Measurements from ENCODE around the gene COX20. TPM values are rescaled to one million over a fixed set of nuclear protein-coding genes. Genes with fewer than 3 reads are reported as not detected.

The COX20 gene
- total RNA-seq, 1 donor from 2014 or later, result 22.7 TPM

DNA sequence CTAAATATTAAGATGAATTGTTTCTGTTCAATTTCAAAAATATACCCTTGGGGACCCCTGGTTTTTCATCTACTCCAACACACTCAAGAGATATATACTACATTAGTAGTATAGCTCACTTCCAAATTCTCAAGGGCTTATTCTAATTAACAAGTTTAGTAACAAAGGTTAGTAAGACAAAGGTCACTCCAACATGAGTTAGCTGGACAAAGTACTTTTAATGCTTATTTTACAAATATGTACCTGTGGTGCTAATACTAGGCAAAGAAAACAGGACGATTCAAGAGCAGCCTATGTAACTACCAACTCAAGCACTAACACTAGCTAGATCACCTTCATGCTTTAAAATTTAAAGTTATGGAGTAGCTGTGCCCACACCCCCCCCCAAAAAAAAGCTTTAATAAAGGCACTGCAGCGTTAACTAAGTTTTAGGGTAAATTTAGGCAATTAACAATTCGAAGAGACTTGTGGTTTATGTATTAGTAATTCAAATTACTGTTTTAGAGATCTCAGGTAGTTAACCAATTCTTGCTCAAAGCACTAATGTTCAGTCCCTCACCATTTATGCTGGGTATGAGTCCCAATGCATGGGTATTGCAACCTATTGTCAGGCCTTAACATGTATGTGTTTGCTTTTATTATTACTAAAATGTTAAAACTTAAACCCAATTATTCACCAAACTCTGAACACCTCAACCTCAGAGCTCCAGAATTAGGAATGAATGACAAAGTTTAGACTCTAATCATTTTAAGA is 14.8 kb downstream of the COX20 start:
- DNase-seq (ENCODE audit: extremely low read depth, low read depth, low spot score), result no peak

DNA sequence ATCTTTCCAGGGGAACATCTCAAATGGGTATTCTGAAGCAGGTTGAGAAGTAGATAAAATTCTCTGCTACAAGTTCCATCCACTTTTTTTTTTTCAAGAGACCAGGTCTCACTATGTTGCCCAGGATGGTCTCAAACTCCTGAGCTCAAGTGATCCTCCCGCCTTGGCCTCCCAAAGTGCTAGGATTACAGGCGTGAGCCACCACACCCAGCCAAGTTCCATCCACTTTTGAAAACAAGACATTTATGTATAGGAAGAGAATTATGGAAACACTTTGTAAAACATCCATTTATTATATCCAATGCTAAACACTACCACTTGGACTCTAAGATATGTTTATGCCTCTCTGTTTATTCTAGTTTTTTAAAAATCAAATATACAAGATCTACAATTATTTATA is 15.4 kb downstream of the COX20 start:
- no peak for DNase-seq (ENCODE audit: extremely low read depth, low read depth, low spot score)

DNA sequence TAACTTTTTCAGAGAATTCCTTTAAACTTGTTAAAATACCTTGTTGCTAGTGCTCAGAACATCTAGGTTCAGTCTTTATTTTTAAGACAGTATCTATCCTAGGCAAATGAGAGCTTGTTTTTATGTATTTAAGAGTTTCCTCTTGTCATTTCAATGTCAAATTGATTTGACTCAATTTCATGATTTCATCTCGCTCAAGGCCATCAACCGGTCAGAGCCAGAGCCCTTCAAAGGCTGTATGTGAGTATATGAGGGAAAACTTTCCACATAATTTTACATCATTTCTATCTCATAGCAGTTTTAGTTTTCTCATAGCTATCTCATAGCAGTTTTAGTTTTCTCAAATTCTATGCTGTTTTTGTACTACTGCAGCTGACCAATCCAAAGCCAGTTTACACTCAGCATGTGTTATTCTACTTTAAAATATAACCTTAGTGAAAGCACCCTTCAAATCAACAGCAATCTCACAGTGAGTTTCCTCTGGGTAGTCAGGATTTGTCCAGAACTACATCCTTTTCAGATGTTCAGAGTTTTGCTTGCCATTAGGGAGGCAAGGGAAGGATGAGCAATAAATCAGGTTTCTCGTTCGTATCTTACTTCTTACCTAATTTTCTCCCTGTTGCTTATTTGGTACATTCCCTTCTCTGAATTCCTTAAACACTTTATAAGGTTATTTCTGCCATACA is 16.2 kb downstream of the COX20 start:
- DNase-seq (ENCODE audit: extremely low read depth, low read depth, low spot score), result no peak

DNA sequence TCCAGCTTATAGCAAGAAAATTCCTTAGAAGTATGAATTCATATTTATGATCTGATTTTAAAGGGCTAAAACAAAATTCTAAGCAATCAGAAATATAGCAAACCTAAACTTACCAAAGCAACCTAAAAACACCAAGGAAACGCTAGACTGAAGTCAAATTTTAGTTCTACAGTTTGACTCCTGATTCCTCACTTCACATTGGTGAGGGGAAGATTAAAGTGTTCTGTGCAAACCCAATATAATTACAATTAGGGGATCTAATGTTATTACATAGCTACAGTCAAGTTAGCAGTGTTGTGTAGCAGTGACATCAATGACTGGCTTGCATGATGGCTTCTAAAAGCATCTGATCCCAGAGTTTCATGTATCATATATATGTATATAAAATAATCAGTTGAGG is 17.2 kb downstream of the COX20 start:
- DNase-seq (ENCODE audit: extremely low read depth, low read depth, low spot score), result no peak

DNA sequence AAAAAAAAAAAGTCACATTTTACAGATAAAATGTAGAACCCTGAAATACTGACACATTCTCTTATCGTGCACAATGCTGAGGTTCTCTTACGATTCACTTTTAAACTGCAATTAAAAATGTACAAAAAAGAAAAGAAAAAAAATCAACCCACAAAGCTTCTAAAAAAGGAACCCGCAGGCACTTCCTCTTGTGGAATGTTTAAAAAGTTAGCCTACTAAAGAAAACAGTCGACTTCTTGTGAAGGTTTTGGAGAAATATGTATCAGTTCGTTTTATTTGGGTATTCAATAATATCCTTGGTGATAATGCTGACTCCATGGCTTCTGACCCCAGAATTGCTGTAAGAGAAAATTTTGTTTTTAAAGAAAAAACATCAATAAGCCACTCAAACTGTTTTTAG is 18.7 kb downstream of the COX20 start:
- DNase-seq (ENCODE audit: extremely low read depth, low read depth, low spot score), result no peak

DNA sequence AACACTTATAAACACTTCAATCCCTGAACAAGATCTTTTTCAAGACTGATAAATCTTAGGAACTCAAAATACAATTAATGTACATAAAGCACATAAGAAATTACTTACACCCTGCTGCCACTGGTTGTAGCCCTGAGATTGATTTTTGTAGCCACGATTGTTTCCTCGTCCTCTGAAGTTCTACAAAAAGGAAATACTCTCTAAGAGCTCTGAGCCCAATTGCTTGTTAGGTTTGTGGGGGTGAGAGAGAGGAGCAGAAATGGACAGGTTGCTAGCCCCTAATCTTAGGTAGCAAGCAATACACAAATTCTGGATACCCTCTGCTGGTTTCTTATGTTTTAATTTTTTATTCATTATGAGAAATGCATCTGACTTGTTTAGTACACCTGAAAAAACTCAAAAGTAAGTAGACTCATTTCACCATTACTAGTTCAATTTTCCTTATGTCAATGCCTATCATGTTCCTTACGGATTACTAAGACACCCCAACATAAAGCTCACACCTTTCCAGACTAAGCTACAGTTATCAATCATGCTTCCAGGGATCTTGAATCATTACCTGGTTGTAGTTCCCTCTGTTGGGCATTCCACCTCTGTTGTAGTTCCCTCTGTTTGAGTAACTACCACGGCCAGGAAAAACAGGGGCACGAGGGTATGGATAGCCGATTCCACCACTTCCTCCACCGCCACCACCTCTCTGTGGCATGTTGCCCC is 19.6 kb downstream of the COX20 start:
- DNase-seq (ENCODE audit: extremely low read depth, low read depth, low spot score), result no peak

DNA sequence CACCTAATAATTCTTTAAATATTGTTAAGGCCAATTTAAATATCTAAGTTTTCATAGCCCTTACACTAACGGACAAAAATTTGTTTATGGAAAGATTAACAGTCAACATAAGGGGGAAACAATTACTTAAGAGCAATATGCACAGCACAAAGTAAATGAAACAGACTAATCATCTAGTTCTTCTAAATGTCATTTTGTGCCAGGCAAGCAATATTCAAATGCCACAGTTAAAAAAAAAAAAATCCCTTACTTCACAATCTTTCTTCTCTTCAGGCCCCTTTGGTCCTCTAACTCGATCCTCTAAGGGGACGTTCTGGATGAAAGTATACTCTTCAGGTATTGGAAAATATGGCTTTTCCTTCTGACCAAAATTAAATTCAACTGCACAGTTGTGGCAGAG is 22.3 kb downstream of the COX20 start:
- DNase-seq (ENCODE audit: extremely low read depth, low read depth, low spot score), result no peak

DNA sequence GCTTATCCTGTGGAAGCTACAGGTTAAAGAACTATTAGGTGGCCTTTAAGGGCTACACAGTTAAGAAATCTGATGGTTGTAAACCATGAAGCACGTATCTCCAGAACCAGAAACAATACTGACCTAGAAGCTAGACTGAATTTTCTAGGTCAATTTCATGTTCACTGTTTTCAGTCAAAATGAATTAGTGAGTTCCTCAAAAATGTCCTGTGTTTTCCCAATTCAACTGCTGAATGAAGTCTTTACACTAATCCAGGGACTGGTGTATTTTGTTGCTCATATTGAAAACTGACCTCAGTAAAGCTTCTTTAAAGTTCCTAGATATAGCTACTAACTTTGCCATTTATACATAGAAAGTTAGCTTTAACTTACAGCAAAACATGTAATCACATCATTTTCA is 22.9 kb downstream of the COX20 start:
- DNase-seq (ENCODE audit: extremely low read depth, low read depth, low spot score), result no peak

DNA sequence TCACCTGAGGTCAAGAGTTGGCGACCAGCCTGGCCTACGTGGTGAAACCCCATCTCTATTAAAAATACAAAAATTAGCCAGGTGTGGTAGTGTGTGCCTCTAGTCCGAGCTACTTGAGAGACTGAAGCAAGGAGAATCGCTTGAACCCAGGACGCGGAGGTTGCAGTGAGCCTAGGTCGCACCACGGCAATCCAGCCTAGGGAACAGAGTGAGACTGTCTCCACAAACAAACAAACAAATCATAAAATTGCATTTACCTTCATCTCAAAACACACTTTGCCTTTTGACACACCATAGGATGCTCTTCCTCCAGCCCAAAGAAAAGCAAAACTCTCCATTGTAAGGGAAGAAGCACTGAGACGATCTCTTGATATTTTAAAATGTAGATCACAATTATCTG is 24.6 kb downstream of the COX20 start:
- no peak for DNase-seq (ENCODE audit: extremely low read depth, low read depth, low spot score)

DNA sequence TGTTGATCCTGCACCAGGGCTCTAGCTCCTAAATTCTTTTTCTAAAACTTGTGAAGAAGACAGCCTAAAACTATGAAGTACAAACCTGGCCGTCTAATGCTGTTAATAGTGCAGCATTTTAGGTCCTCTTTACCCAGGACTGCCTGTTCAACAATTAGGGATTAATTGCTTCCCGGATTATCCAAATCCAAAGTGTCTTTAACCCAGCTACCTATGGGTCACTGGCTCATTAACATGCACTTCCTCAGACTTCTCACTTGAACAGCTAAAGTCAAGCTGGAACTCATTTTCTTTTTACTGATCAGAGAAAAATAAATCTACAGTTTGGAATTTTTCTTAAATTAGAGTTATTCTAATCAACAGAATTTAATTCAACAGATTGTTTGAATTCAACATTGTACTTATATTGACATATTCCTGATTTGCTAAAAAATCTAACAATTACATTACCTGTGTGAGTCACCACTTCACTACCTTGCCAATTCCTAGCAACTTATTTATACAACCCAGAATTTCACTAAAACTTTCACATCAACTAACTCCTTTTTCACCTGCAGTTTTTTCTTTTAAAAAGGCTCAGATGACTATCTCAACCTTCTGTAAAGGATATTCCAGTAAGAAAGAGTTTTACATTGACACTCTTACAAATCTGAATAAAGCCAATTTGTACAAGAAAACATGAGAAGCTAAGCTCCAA is 25.6 kb downstream of the COX20 start:
- DNase-seq (ENCODE audit: extremely low read depth, low read depth, low spot score), result no peak

DNA sequence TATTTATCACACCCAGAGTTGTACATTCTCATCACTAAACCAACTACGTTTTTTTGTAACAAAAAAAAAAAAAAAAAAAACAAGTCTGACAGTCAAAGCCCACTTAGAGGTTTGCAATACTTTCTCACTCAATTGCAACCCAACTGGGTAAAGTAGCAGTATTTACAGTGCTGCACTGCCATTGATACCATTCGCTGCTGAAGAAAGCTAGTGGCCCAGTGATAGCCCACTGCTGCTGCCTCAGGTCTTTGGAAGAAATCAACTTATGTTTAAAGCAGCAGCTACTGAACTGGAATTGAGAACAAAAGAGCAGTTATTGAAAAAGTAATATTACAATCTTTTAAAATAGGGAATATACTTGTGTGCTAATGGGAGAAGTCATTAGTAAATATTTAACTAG is 26.2 kb downstream of the COX20 start:
- no peak for DNase-seq (ENCODE audit: extremely low read depth, low read depth, low spot score)

DNA sequence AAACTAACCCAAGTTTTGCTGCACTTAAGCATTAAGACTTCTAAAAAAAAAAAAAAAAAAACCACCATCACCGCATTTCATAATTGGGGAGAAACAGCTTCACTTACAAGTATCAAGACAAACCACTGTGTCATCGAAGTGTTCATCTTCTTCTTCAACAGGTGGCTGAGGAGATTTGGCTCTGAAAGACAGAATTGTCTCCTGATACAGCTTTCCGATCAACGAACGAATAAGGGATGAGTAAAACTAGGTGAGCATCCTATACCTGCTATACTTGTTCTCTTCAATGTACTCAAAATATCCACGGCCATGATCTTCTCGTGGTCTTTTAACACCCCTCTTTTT is 26.9 kb downstream of the COX20 start:
- DNase-seq (ENCODE audit: extremely low read depth, low read depth, low spot score), result no peak

DNA sequence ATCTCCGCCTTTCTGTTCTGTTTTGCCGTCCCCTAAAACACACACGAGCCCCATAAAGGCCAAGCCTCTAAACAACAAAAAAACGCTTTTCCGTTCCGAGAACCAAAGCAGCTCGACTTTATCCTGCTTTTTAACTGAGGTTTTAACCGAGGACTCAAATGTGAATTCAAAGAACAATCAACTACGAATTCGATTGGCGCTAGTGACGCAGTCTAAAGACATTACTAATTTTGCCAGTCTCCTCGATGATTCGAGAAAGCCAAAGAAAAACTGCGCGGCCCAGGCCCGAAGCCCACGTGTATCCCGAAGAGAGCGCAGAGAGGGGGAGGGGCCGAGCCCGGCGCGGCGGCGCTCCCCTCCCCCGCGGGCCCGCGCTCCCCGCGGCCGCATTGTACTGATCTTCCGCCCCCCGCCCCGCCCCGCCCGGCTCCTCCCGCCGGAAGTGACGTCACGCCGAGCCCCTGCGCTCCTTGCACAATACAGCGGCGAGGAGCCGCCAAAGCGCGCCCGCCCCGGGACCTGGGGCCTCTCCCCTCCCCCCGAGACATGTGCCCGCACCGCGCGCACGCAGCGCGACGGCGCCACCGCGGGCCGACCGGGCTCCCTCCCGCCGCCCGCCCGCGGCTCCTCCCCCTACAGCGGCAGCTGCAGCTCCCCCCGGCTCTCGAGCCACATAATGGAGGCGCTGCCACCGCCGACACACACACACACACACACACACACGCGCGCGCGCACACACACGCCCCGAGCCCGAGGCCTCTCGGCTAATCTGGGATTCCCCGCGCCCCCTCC is 27.4 kb downstream of the COX20 start:
- no peak for DNase-seq (ENCODE audit: extremely low read depth, low read depth, low spot score)

DNA sequence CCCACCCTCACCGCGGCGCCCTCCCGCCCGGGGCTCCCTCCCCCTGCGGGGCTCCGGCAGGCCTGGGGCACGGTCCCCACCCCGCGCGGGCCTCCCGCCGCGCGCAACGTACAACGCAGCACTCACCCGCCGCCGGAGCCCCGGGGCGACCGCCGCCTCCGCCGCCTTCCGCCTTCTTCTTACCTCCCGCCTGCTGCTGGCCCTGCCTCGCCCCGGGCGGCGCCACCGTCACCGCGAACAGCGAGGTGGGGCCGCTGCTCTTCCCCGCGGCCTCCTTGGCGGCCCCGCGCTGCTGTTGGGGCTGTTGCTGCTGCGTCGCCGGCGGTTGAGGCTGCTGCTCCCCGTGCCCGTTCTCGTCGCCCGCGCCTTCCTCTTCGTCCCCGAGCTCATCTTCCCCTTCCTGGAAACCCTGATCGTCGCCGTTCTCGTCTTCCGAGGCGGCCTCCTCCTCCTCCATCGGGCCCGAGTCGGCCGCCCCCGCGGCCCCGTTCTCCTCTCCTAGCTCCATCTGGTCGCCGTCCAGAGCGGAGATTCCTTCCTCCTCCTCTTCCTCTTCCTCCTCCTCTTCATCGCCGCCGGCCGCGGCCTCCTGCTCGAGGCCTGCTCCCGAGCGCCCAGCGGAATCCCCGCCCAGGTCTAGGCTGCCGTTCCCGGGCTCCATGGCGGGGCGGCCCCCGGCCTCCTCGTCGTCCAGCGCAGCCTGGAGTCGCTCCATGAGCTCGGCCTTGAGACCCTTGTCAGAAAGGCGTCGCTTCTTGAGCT is 28.2 kb downstream of the COX20 start:
- DNase-seq (ENCODE audit: extremely low read depth, low read depth, low spot score), result no peak

DNA sequence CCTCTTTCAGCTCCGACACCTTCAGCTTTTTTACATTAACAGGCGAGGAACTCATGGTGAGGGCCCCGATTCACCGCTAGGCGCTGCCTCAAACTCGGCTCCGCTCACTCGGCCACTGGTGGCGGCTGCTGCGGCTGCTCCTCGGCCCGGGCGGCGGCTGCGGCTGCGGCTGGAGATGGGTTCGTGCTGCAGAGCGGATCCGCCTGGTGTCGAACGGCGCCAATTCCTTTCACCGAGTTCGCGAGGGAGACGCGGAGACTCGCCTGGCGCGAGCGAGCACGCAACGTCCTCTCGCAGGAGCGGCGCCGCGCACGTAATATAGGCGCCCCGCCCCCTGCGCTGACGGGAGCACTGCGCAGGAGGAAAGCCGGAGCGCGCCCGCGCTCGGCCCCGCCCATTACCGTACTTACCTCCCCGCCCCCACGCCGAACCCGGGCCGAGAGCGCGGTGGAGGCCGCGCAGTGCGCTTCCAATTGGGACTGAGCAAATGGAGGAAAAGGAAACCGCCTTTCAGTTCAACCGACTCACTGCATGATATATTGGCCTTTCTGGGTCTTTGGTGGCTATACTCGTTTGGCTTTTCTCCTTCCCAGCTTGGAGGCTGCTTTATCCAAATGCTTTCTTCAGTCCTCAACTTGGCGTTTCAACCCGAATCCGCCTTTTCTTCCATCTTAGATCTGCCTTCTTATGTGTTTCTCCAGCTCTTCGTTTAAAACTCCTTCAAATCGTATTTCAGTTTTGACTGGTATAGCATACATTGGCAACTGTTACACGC is 29.0 kb downstream of the COX20 start, which contains the start of gene HNRNPU:
Gene HNRNPU, minus strand, starts transcription at position 291 of the 775 bp plus-strand sequence. Its CDS starts 236 bp downstream, at position 55.
- DNase-seq (ENCODE audit: extremely low read depth, low read depth, low spot score), result peak; percentile 67

DNA sequence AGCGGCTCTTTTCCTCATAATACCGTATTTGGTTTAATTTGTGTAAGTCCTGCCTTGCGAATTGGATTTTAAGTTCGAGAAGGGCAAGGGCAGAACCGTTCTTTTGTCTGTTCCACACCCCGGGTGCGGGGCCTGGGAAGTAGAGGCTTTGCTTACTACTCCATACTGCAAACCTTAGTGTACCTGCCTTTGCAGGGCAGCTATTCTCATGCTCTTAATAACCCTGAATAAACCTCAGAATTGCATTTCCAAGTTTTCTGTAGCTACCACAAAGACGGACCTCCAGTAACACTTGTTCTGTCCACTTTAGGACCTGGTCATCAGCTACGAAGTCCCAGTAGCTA is 29.5 kb downstream of the COX20 start:
- DNase-seq (ENCODE audit: extremely low read depth, low read depth, low spot score), result no peak

DNA sequence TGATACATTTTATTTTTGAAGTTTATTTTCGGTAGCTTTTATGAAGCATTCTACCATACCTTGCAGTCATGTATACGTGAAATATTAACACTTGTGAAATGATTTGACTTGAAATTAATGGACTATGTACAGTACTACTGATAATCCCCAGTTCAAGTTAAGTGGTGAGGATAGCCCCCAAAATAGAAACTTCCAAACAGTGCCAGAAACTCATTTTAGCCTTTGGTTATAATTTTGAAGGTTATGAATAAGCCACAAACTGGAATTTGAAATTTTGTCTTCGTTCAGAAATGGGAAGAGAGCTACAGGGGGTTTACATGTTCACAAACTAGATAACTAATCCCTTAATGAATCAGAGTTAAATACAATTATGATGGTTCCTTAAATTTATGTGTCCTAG is 30.4 kb downstream of the COX20 start:
- DNase-seq (ENCODE audit: extremely low read depth, low read depth, low spot score), result no peak

DNA sequence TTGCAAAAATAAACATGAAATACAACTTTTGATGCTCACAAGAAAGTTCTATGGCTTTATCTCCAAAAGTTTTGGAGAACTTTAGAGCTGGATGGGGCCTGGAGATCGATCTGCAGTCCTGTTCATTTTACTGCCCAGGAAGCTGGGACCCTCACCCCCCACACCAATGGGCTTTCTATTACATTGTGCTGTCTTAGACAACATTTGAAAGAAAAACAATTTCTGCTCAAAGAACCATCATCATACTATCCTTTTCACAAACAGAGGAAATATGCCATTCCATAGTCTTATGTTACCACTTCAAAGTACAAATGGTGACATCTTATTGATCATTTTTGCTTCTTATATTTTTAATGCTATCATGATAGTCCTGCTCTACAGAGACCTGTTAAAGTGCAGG is 30.9 kb downstream of the COX20 start:
- DNase-seq (ENCODE audit: extremely low read depth, low read depth, low spot score), result no peak
